Measurements from ENCODE around the gene CYB5R2. TPM values are rescaled to one million over a fixed set of nuclear protein-coding genes. Genes with fewer than 3 reads are reported as not detected.

Gene CYB5R2
- total and polyA plus RNA-seq, 2 experiments from 2014 or later: 40.9 to 56.2 TPM

GRCh38 chr11:7635708-7636107, 37.6 kb downstream of the CYB5R2 start:
- TF ChIP-seq ZNF462 (CRISPR knock-in tag; IDR thresholded peaks at IDR 0.05) (no peak), ZNF114 (CRISPR knock-in tag; IDR thresholded peaks at IDR 0.05) (no peak), CREB1 (CRISPR knock-in tag; IDR thresholded peaks at IDR 0.05; ENCODE audit: low read depth) (no peak), EZH2phosphoT487 (IDR thresholded peaks at IDR 0.05; ENCODE audit: unreplicated experiment) (no peak), POLR2AphosphoS5 (IDR thresholded peaks at IDR 0.05; ENCODE audit: low read depth) (no peak)
- TF ChIP-seq, protein P1, sequence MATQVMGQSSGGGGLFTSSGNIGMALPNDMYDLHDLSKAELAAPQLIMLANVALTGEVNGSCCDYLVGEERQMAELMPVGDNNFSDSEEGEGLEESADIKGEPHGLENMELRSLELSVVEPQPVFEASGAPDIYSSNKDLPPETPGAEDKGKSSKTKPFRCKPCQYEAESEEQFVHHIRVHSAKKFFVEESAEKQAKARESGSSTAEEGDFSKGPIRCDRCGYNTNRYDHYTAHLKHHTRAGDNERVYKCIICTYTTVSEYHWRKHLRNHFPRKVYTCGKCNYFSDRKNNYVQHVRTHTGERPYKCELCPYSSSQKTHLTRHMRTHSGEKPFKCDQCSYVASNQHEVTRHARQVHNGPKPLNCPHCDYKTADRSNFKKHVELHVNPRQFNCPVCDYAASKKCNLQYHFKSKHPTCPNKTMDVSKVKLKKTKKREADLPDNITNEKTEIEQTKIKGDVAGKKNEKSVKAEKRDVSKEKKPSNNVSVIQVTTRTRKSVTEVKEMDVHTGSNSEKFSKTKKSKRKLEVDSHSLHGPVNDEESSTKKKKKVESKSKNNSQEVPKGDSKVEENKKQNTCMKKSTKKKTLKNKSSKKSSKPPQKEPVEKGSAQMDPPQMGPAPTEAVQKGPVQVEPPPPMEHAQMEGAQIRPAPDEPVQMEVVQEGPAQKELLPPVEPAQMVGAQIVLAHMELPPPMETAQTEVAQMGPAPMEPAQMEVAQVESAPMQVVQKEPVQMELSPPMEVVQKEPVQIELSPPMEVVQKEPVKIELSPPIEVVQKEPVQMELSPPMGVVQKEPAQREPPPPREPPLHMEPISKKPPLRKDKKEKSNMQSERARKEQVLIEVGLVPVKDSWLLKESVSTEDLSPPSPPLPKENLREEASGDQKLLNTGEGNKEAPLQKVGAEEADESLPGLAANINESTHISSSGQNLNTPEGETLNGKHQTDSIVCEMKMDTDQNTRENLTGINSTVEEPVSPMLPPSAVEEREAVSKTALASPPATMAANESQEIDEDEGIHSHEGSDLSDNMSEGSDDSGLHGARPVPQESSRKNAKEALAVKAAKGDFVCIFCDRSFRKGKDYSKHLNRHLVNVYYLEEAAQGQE (IDR thresholded peaks at IDR 0.05; ENCODE audit: unreplicated experiment): no peak
- TF ChIP-seq, protein P2, sequence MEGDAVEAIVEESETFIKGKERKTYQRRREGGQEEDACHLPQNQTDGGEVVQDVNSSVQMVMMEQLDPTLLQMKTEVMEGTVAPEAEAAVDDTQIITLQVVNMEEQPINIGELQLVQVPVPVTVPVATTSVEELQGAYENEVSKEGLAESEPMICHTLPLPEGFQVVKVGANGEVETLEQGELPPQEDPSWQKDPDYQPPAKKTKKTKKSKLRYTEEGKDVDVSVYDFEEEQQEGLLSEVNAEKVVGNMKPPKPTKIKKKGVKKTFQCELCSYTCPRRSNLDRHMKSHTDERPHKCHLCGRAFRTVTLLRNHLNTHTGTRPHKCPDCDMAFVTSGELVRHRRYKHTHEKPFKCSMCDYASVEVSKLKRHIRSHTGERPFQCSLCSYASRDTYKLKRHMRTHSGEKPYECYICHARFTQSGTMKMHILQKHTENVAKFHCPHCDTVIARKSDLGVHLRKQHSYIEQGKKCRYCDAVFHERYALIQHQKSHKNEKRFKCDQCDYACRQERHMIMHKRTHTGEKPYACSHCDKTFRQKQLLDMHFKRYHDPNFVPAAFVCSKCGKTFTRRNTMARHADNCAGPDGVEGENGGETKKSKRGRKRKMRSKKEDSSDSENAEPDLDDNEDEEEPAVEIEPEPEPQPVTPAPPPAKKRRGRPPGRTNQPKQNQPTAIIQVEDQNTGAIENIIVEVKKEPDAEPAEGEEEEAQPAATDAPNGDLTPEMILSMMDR (conservative IDR thresholded peaks at IDR 0.05; ENCODE audit: low read depth in 2 of 2): no peak
- Mint-ChIP-seq H3K36me3 (ENCODE audit: low read depth) (peaks cover 5% of the 10 kb centered on the region; the same call in 2 of the 3 replicates), H3K9me3 (no peaks in the 10 kb centered on the region), H3K27ac (no peak overlapping the region), H3K4me1 (peaks cover 36% of the 10 kb centered on the region), H3K27me3 (ENCODE audit: insufficient read depth, low read depth, poor library complexity) (peaks cover 4% of the 10 kb centered on the region), H3K4me3 (no peak overlapping the region)
- DNase-seq (ENCODE audit: low spot score): no peak
- ATAC-seq: no peak
- no peaks in the 10 kb centered on the region for H3K36me3 ChIP-seq (ENCODE audit: insufficient read depth)
- H3K4me3 ChIP-seq: no peak overlapping the region
- no peaks in the 10 kb centered on the region for H3F3A ChIP-seq (replicated peaks; ENCODE audit: low read depth)
- H3K27ac ChIP-seq (ENCODE audit: low read depth): no peak overlapping the region
- H4K20me1 ChIP-seq (replicated peaks; ENCODE audit: insufficient read depth): no peaks in the 10 kb centered on the region
- peaks cover 6% of the 10 kb centered on the region; the same call in 1 of the 2 replicates for H3K9me2 ChIP-seq (ENCODE audit: insufficient read depth)
- H2AFZ ChIP-seq: no peak overlapping the region
- H3K27me3 ChIP-seq (ENCODE audit: insufficient read depth): no peaks in the 10 kb centered on the region
- no peaks in the 10 kb centered on the region for H3K79me2 ChIP-seq (replicated peaks; ENCODE audit: insufficient read depth)
- H3K4me2 ChIP-seq: no peak overlapping the region
- H3K4me1 ChIP-seq (ENCODE audit: insufficient read depth): no peaks in the 10 kb centered on the region
